GM12878 (cell line): ENCODE data around the gene C1QTNF1. TPM values are rescaled to one million over a fixed set of nuclear protein-coding genes. Genes with fewer than 3 reads are reported as not detected.

ENCODE experiments used
- ATAC-seq: fragments of 200-7000 bp; cut with Tn5 transposase; 3 replicates; pipeline ENCODE4 v1.9.1; 2020; ENCODE audit warnings: mild to moderate bottlenecking, moderate library complexity
- BruUV-seq: library from RNA; stranded (reverse); fragments of 400-500 nt; replicated peaks from 2 replicates; lab custom pipeline; 2021; lab: Mats Ljungman, UMichigan
- CTCF ChIA-PET: fragments of 300-600 bp; sonication (Branson Sonifier 250); formaldehyde crosslinking; extraction: SDS; loops from one replicate; lab custom pipeline; 2021; ENCODE audit warnings: inconsistent platforms; lab: Yijun Ruan, JAX
- POLR2A ChIA-PET: fragments of 350-600 bp; formaldehyde crosslinking; extraction: SDS; loops from one replicate; lab custom pipeline; 2021; ENCODE audit warnings: inconsistent platforms; lab: Charles Lee
- RAD21 ChIA-PET: fragments of 300-600 bp; sonication (Branson Sonifier 250); formaldehyde crosslinking; loops from one replicate; lab custom pipeline; 2023; ENCODE audit warnings: antibody characterized with exemption; ENCODE audit not compliant: unreplicated experiment; lab: Charles Lee
- SMC1A ChIA-PET: fragments of 300-600 bp; sonication (Branson Sonifier 250); formaldehyde crosslinking; loops from one replicate; lab custom pipeline; 2023; ENCODE audit not compliant: unreplicated experiment, uncharacterized antibody; lab: Charles Lee
- DNase-seq: peaks from one replicate; pipeline ENCODE4 v3.0.0-alpha.2; 2011; ENCODE audit warnings: low read depth, low spot score
- FAIRE-seq: peaks from 3 replicates; lab custom pipeline; 2011; peaks lifted over from hg19 to GRCh38; lab: Jason Lieb, UNC
- H2AFZ ChIP-seq: 2 replicates; pipeline ENCODE4 v1.6.0; 2011; ENCODE audit warnings: low read depth, low read length, control low read depth; ENCODE audit not compliant: control insufficient read depth
- H3K27ac ChIP-seq: 2 replicates; pipeline ENCODE4 v1.5.1; 2011; ENCODE audit warnings: control low read depth; ENCODE audit not compliant: control insufficient read depth, insufficient read depth
- H3K27me3 ChIP-seq, 2 experiments: replicated peaks in 1 of 2; 2 replicates each; pipeline versions ENCODE4 v1.6.0 to v1.6.1; 2011; ENCODE audit warnings: low read length in 1 of 2; ENCODE audit not compliant: control insufficient read depth in 2 of 2, insufficient read depth in 2 of 2
- H3K36me3 ChIP-seq, 2 experiments: 2 replicates each; pipeline ENCODE4 v1.5.1; 2011; ENCODE audit warnings: low read length in 1 of 2; ENCODE audit not compliant: control insufficient read depth in 2 of 2, insufficient read depth in 2 of 2
- H3K4me1 ChIP-seq: 2 replicates; pipeline ENCODE4 v1.6.1; 2011; ENCODE audit warnings: mild to moderate bottlenecking, low read length, moderate library complexity, mixed read lengths; ENCODE audit not compliant: control insufficient read depth, insufficient read depth
- H3K4me2 ChIP-seq: 2 replicates; pipeline ENCODE4 v1.6.0; 2011; ENCODE audit warnings: control low read depth; ENCODE audit not compliant: control insufficient read depth, insufficient read depth
- H3K4me3 ChIP-seq: fragments of 200-600 bp; sonication (generic); 2 replicates; pipeline ENCODE4 v1.5.1; 2016
- H3K79me2 ChIP-seq: 2 replicates; pipeline ENCODE4 v1.6.0; 2011; ENCODE audit warnings: low read length; ENCODE audit not compliant: control insufficient read depth, insufficient read depth
- H3K9ac ChIP-seq: 2 replicates; pipeline ENCODE4 v1.8.0; 2011; ENCODE audit warnings: low read length, control low read depth, mixed read lengths; ENCODE audit not compliant: control insufficient read depth, insufficient read depth
- H3K9me3 ChIP-seq: replicated peaks from 3 replicates; pipeline ENCODE4 v1.5.1; 2011; ENCODE audit warnings: mild to moderate bottlenecking, low read length; ENCODE audit not compliant: control insufficient read depth, insufficient read depth
- H4K20me1 ChIP-seq: 2 replicates; pipeline ENCODE4 v1.6.0; 2011; ENCODE audit not compliant: control insufficient read depth, insufficient read depth
- CREM ChIP-seq: IDR thresholded peaks from 2 replicates; pipeline ENCODE4 v1.6.1; 2014; ENCODE audit warnings: antibody characterized with exemption, low read depth
- RAD21 ChIP-seq: IDR thresholded peaks from 2 replicates; pipeline ENCODE4 v1.6.1; 2011; ENCODE audit warnings: mild to moderate bottlenecking, low read depth, low read length, moderate library complexity; ENCODE audit not compliant: insufficient read depth
- SMC3 ChIP-seq: IDR thresholded peaks from 2 replicates; pipeline ENCODE4 v1.6.1; 2011; ENCODE audit warnings: low read length, improper control_type of control experiment, borderline replicate concordance
- WGBS: methylation state at CpG from one replicate; pipeline ENCODE4 v1.1.6; 2016; ENCODE audit warnings: low lambda C conversion rate; ENCODE audit not compliant: insufficient replicate concordance, insufficient coverage; ENCODE audit errors: missing lambda C conversion rate; 5-methylcytosine and 5-hydroxymethylcytosine counted together
- in situ Hi-C: fragments of 300-500 bp; cut with MboI; formaldehyde crosslinking; loops from 9 replicates; pipeline ENCODE4 v1.14.3; 2018; ENCODE audit warnings: mixed read lengths
- intact Hi-C: fragments of 100-400 bp; cut with micrococcal nuclease; formaldehyde crosslinking; loops from one replicate; pipeline ENCODE4 v1.14.2; 2022; ENCODE audit not compliant: unreplicated experiment
- polyA plus RNA-seq, 11 experiments: library from polyadenylated mRNA; depleted of rRNA in 4 of 11; unstranded in 6 of 11; stranded (reverse) in 5 of 11; fragments of >200 nt; fragmentation: Nextera tagmentation in 4 of 11; fragmentation: Illumina TruSeq in 1 of 11; extraction: Ambion mirVana in 4 of 11; extraction: Trizol in 1 of 11; gene quantifications; 1 replicate in 1 of 11; 2 replicates in 10 of 11; pipeline versions ENCODE4 v1.2.1 to v1.2.3, GENCODE V29; 2011 to 2016; ENCODE audit warnings: inconsistent platforms in 2 of 11, missing spikeins in 2 of 11, low read depth in 1 of 11
- total RNA-seq, 4 experiments: library from RNA; depleted of rRNA in 3 of 4; stranded (reverse); fragments of >200 nt in 3 of 4; fragmentation: Illumina TruSeq in 1 of 4; extraction: Trizol in 1 of 4; gene quantifications; 2 replicates each; pipeline versions ENCODE4 v1.2.1 to v1.2.3, GENCODE V29; 2013 to 2021
- TF ChIP-seq, protein P1 (sequence below), 3 experiments: IDR thresholded peaks in 2 of 3; conservative IDR thresholded peaks in 1 of 3; 2 replicates each; pipeline ENCODE4 v1.5.1; 2011; ENCODE audit warnings: low read depth in 3 of 3, low read length in 3 of 3, mild to moderate bottlenecking in 3 of 3, control low read depth in 2 of 3, moderate library complexity in 2 of 3, inconsistent platforms in 1 of 3, mixed read lengths in 1 of 3; ENCODE audit not compliant: control insufficient read depth in 2 of 3, insufficient read depth in 1 of 3; ENCODE audit errors: extremely low read depth in 1 of 3

Gene C1QTNF1
- total and polyA plus RNA-seq, 10 of the 15 experiments (the other 5 are each of a cell fraction or from before 2014, with no cell fraction given): 0.05 to 1.1 (median 0.15) TPM; not detected in 4

DNA sequence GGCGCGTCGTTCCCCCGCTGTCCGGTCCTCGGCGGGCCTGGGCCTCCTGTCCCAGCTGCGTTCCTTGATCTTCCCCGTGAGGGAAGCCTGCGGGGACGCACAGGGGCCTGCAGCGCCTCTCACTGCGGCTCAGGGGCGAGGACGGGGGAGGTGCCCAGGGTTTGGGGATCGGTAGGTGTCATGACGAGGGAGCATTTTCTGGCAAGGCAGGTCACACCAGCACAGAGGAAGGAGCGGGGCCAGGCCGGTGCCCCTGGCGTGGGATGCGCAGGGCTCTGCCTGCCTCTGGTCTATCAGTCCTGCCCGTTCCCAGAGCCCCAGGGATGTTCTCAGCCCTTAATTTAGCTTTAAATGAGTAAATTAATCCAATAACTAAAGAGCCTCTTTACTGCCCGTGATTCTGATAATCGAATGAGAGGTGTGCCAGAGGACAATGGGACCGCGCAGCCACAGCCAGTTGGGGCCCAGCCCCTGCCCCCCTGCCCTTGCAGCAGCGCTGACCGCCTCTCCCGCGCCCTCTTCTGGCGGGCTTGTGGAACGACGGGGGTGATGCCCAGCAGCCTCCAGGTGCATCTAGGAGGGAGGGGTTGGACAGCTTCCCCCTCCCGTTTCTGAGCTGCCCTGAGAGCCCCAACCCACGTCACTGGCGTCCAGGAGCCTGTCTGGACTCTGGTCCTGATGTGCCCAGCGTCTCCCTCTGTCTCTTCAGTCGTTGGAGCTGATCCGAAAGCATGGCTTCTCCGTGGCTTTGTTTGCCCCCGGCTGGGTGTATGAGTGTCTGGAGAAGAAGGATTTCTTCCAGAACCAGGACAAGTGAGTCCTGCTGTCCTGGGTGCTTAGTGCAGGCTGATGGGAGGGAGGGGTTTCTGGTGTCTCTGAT, 58.6 kb downstream of the C1QTNF1 start:
- peaks cover 0 to 4% of the 10 kb centered on the region in 2 experiments; a peak in 3 of 4 replicates for H3K36me3 ChIP-seq
- no peaks in the 10 kb centered on the region for H3K27me3 ChIP-seq
- in situ Hi-C loops: loop anchor here (5.0 kb wide), 1 partner anchor 310 kb away; no protein-coding TSS in a partner anchor
- no TSS peak for BruUV-seq
- no peaks in the 10 kb centered on the region for H3K79me2 ChIP-seq
- ChIA-PET RAD21 (interaction anchor here (0.9 to 1.6 kb wide), 3 partner anchors 37 to 309 kb away, joined by 3 to 4 read pairs (median 3); no protein-coding TSS in a partner anchor), CTCF (interaction anchor here (0.8 to 2.3 kb wide), 14 partner anchors 9 to 318 kb away, joined by 3 to 14 read pairs (median 4); partner anchors contain the start of gene ENGASE), SMC1A (interaction anchor here (1.0 to 1.4 kb wide), 2 partner anchors 17 to 37 kb away, joined by 4 read pairs; no protein-coding TSS in a partner anchor), POLR2A (no interaction called here)
- no peaks in the 10 kb centered on the region for H3K9me3 ChIP-seq
- H3K4me2 ChIP-seq: no peak overlapping the region
- H4K20me1 ChIP-seq: peaks cover 3% of the 10 kb centered on the region; the same call in 1 of the 2 replicates
- DNase-seq (no peak), FAIRE-seq (no peak), ATAC-seq (peak; percentile 85)
- H3K27ac ChIP-seq: no peak overlapping the region
- TF ChIP-seq, protein P1, sequence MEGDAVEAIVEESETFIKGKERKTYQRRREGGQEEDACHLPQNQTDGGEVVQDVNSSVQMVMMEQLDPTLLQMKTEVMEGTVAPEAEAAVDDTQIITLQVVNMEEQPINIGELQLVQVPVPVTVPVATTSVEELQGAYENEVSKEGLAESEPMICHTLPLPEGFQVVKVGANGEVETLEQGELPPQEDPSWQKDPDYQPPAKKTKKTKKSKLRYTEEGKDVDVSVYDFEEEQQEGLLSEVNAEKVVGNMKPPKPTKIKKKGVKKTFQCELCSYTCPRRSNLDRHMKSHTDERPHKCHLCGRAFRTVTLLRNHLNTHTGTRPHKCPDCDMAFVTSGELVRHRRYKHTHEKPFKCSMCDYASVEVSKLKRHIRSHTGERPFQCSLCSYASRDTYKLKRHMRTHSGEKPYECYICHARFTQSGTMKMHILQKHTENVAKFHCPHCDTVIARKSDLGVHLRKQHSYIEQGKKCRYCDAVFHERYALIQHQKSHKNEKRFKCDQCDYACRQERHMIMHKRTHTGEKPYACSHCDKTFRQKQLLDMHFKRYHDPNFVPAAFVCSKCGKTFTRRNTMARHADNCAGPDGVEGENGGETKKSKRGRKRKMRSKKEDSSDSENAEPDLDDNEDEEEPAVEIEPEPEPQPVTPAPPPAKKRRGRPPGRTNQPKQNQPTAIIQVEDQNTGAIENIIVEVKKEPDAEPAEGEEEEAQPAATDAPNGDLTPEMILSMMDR (IDR thresholded peaks at IDR 0.05 in 2 of 3, conservative IDR thresholded peaks at IDR 0.05 in 1 of 3; ENCODE audit: control insufficient read depth in 2 of 3, extremely low read depth in 1 of 3, insufficient read depth in 1 of 3, low read depth in 3 of 3, low read length in 3 of 3): peak; percentile 68 to 89 (median 72)
- TF ChIP-seq SMC3: peak; percentile 51; the same call in 1 of the 2 replicates
- peak; percentile 57 for TF ChIP-seq RAD21
- no peak for TF ChIP-seq CREM
- no peak overlapping the region for H2AFZ ChIP-seq
- no peak overlapping the region for H3K9ac ChIP-seq
- no peak overlapping the region for H3K4me3 ChIP-seq
- no peaks in the 10 kb centered on the region for H3K4me1 ChIP-seq
- WGBS: 62% methylated on average over 41 of the region's 41 CpGs
- intact Hi-C loops: loop anchor here (2.0 kb wide), 1 partner anchor 36 kb away; no protein-coding TSS in a partner anchor
